Stomach (tissue), 4 donors: ENCODE data around the gene ARRDC4.

Experiments used
- EP300 ChIP-seq: sonication (generic); formaldehyde crosslinking; IDR thresholded peaks from one replicate; pipeline ENCODE4 v1.6.1; 2017; ENCODE audit warnings: antibody characterized with exemption
- POLR2AphosphoS5 ChIP-seq, 3 donors: sonication (generic); formaldehyde crosslinking; IDR thresholded peaks; one replicate each; pipeline ENCODE4 v1.6.1; 2016; ENCODE audit warnings: antibody characterized with exemption in 3 of 3
- TF ChIP-seq, protein P1 (sequence below), 7 experiments: fragments of 450-650 bp in 4 of 7; fragments of 200-600 bp in 3 of 7; sonication (generic) in 3 of 7; IDR thresholded peaks; one replicate each; pipeline ENCODE4 v1.5.1; 2016 to 2019; ENCODE audit warnings: antibody characterized with exemption in 7 of 7, control low read depth in 2 of 7, mild to moderate bottlenecking in 1 of 7

- TF ChIP-seq EP300 (no peak), POLR2AphosphoS5 (IDR thresholded peaks at IDR 0.05) (no peak)
- TF ChIP-seq, protein P1, sequence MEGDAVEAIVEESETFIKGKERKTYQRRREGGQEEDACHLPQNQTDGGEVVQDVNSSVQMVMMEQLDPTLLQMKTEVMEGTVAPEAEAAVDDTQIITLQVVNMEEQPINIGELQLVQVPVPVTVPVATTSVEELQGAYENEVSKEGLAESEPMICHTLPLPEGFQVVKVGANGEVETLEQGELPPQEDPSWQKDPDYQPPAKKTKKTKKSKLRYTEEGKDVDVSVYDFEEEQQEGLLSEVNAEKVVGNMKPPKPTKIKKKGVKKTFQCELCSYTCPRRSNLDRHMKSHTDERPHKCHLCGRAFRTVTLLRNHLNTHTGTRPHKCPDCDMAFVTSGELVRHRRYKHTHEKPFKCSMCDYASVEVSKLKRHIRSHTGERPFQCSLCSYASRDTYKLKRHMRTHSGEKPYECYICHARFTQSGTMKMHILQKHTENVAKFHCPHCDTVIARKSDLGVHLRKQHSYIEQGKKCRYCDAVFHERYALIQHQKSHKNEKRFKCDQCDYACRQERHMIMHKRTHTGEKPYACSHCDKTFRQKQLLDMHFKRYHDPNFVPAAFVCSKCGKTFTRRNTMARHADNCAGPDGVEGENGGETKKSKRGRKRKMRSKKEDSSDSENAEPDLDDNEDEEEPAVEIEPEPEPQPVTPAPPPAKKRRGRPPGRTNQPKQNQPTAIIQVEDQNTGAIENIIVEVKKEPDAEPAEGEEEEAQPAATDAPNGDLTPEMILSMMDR (IDR thresholded peaks at IDR 0.05), result no peak
Observed at GRCh38 chr15:97994236-97994635, 33.7 kb downstream of the ARRDC4 start.
